GM10248 (cell line): ENCODE data around the gene FREY1.

Source experiments
- CTCF ChIA-PET: fragments of 300-600 bp; sonication (Branson Sonifier 250); formaldehyde crosslinking; extraction: SDS; loops from one replicate; lab custom pipeline; 2021; ENCODE audit warnings: antibody characterized with exemption; lab: Yijun Ruan, JAX
- POLR2A ChIA-PET: fragments of 350-650 bp; sonication (Branson Sonifier 250); formaldehyde crosslinking; extraction: SDS; loops from one replicate; lab custom pipeline; 2020; ENCODE audit warnings: antibody characterized with exemption; lab: Yijun Ruan, JAX
- DNase-seq: peaks from one replicate; pipeline ENCODE4 v3.0.0; 2012; ENCODE audit errors: extremely low spot score
- TF ChIP-seq, protein P1 (sequence below): IDR thresholded peaks from 2 replicates; pipeline ENCODE4 v1.5.1; 2012; ENCODE audit warnings: mild to moderate bottlenecking, low read depth; ENCODE audit errors: extremely low read depth, missing control alignments, control extremely low read depth

Gene FREY1

DNA sequence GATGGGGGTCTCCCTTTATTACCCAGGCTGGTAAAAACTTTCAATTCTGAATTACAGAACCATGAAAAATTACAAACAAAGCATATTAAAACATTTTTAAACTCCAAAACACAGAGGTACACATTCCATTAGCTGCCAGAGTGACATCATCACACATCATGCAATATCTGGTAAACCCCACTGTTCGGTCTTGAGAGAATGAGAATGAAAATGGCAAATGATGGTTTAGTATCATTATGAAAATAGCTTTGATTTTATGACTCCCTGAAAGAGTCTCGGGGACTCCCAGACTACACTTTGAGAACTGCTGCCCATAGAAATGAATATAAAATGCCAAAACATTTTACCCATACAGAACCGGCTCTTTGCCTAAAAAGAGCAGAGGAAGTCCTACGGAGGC, 34.2 kb upstream of the FREY1 start:
- CTCF ChIA-PET, result interaction anchor here (1.1 to 14.3 kb wide), 2 partner anchors 9 to 24 kb away, joined by 3 to 129 read pairs; no protein-coding TSS in a partner anchor
- TF ChIP-seq, protein P1, sequence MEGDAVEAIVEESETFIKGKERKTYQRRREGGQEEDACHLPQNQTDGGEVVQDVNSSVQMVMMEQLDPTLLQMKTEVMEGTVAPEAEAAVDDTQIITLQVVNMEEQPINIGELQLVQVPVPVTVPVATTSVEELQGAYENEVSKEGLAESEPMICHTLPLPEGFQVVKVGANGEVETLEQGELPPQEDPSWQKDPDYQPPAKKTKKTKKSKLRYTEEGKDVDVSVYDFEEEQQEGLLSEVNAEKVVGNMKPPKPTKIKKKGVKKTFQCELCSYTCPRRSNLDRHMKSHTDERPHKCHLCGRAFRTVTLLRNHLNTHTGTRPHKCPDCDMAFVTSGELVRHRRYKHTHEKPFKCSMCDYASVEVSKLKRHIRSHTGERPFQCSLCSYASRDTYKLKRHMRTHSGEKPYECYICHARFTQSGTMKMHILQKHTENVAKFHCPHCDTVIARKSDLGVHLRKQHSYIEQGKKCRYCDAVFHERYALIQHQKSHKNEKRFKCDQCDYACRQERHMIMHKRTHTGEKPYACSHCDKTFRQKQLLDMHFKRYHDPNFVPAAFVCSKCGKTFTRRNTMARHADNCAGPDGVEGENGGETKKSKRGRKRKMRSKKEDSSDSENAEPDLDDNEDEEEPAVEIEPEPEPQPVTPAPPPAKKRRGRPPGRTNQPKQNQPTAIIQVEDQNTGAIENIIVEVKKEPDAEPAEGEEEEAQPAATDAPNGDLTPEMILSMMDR, result no peak
- POLR2A ChIA-PET, result no interaction called here
- no peak for DNase-seq

DNA sequence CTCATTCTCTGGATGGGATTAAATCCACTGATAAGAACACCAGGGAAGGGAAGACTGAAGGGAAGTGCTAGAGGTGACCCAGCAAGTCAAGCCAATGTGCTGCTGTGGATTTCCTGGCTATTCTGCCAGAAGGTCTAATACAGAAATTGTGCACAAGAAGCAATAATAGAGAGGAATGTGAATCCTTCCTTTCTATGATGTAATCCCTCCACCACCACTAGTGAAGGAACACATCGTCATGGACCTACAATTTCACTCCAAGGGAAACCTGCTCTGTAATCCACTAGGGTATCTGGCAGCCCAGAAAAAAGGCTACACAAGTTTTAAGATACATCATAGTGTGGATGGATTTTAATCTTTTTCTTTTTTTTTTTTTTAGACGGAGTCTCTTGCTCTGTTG, 32.8 kb upstream of the FREY1 start:
- TF ChIP-seq, protein P1, result no peak
- no peak for DNase-seq
- ChIA-PET CTCF (interaction anchor here (1.3 to 14.3 kb wide), 2 partner anchors 9 to 25 kb away, joined by 3 to 129 read pairs; no protein-coding TSS in a partner anchor), POLR2A (no interaction called here)

DNA sequence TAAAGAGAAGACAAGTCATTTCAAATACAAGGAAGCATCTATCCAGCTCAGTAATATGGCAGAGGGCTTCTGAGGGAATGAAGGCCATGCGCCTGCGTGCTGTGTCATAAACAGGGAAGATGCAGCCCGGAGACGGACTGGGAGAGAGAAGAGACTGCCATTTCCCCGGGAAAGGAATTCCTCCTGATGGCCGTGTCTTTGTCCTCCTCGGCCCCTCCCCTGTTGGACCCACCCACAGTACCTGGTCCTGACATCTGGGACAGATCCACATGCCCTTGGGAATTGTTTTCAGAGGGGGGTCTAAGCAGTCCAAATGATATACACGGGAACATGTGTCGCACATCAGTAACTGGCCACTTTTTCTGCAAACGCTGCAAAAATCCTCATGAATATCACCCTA, 30.8 kb upstream of the FREY1 start:
- ChIA-PET CTCF (interaction anchor here (1.0 to 1.2 kb wide), 2 partner anchors 14 to 27 kb away, joined by 3 to 5 read pairs; no protein-coding TSS in a partner anchor), POLR2A (no interaction called here)
- no peak for DNase-seq
- TF ChIP-seq, protein P1, result no peak

DNA sequence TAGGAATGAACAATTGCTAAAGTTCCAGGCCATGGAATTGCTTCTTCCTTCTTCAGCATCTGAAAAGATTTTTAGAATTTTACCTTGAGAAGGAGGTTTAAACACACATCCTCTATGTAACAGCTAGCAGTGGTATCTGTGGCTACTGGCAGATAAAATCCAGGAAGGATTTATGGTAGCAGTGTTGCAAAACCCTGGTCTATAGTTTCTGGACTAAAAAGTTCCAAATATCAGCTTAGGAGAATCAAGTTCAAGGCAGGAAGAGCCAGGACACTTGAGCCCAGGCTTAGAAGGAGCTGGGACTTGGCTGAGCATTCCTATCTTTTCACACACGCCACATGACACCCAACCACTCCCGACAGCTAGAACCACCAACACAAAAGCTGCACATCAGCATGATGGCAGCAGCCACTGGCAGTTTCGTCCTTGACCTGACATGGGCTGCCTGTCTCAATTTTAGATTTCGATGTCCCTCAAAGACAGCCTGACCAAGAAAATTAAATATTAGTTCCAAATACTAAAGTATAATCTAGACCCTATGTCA, 29.5 kb upstream of the FREY1 start:
- POLR2A ChIA-PET, result no interaction called here
- TF ChIP-seq, protein P1, result no peak
- CTCF ChIA-PET, result interaction anchor here (0.8 to 4.0 kb wide), 3 partner anchors 10 to 29 kb away, joined by 3 to 23 read pairs (median 4); no protein-coding TSS in a partner anchor

DNA sequence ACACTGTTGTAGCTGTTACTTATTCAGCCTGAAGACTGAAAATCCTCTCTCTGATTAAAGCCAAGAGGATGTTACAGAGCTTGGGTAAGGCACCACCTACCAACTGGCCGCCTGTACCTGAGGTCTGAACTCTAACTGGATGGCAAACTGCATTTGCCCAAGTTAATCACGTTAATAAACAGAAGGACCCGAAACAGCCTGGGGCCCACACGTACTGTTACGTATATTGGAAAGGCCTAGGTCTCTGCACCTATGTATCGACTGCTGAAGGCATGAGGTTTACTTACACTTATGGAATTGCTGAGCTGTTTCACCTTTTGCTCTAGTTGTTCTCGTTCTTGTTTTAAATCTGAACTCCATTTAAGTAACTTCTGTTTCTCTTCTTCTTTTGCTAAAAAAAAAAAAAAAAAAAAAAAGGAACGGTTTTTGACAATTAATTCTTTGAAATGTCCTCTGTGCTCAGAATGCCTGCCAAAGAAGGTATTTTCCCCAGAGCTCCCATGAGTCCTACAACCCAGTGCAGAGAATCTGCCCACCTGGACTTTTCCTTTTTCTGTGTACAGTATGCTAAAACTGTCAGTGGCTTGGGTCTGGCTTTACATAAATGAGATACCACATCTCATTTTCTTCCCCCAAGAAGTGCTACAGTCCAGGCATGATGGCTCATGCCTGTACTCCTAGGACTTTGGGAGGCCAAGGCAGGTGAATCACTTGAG, 28.4 kb upstream of the FREY1 start:
- ChIA-PET POLR2A (interaction anchor here (0.6 to 0.7 kb wide), 2 partner anchors 12 to 1904 kb away, joined by 5 read pairs; no protein-coding TSS in a partner anchor), CTCF (interaction anchor here (4.0 kb wide), 1 partner anchor 30 kb away, joined by 23 read pairs; no protein-coding TSS in a partner anchor)
- TF ChIP-seq, protein P1, result no peak
- no peak for DNase-seq

More for the DNA sequence above, 29.5 kb upstream of the FREY1 start:
- no peak for DNase-seq

DNA sequence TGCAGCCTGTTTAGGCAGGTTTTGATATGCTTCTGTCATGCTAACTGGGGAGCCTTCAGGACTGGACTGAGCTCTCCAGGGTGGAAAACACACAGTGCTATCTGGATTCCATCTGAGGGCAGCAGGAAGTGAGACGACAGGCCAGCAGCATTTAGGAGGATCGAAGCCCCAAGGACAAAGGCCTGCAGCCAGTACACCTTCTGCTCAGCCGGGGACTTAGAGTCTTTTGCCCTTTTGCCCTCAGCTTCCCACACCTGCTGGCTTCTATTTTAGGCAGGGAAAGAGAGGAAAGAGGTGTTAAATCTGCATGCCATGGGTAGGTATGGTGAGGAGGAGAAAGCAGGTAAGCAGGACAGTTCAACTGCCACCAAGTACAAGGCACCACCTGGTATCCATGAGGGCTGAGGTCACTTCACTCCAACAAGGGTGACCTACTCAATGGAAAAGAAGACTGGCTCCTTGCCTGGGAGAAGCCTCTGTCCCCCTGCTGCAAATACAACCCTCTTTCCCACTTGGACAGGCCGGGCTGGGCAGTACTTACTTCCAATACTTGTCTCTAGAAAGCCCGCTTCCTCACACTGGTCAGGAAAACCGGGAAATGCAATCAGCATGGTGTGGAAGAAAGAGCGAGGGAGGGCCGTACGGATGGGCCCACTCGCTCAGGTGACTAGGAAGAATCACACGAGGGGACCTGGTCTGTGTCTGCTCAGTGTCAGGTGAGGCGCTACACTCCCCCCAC, 27.7 kb upstream of the FREY1 start:
- CTCF ChIA-PET, result interaction anchor here (4.0 kb wide), 1 partner anchor 30 kb away, joined by 23 read pairs; no protein-coding TSS in a partner anchor
- POLR2A ChIA-PET, result interaction anchor here (0.6 to 0.7 kb wide), 2 partner anchors 11 to 1905 kb away, joined by 5 read pairs; no protein-coding TSS in a partner anchor
- no peak for DNase-seq
- TF ChIP-seq, protein P1, result no peak
